OCI-LY1 (cell line): ENCODE measurements around the gene HIPK3.

Experiments
- EZH2 ChIP-seq: fragments of 200-600 bp; sonication (generic), shearing (Covaris generic); IDR thresholded peaks from 2 replicates; pipeline ENCODE4 v1.8.0; 2017; ENCODE audit warnings: borderline replicate concordance, mixed run types, mild to moderate bottlenecking, antibody characterized with exemption, low read length, moderate library complexity, mixed read lengths
- TF ChIP-seq, protein P1 (sequence below): fragments of 200-600 bp; sonication (generic), shearing (Covaris generic); IDR thresholded peaks from 2 replicates; pipeline ENCODE4 v1.5.1; 2017; ENCODE audit warnings: mild to moderate bottlenecking, antibody characterized with exemption, low read length, moderate library complexity, mixed read lengths

- TF ChIP-seq, protein P1, sequence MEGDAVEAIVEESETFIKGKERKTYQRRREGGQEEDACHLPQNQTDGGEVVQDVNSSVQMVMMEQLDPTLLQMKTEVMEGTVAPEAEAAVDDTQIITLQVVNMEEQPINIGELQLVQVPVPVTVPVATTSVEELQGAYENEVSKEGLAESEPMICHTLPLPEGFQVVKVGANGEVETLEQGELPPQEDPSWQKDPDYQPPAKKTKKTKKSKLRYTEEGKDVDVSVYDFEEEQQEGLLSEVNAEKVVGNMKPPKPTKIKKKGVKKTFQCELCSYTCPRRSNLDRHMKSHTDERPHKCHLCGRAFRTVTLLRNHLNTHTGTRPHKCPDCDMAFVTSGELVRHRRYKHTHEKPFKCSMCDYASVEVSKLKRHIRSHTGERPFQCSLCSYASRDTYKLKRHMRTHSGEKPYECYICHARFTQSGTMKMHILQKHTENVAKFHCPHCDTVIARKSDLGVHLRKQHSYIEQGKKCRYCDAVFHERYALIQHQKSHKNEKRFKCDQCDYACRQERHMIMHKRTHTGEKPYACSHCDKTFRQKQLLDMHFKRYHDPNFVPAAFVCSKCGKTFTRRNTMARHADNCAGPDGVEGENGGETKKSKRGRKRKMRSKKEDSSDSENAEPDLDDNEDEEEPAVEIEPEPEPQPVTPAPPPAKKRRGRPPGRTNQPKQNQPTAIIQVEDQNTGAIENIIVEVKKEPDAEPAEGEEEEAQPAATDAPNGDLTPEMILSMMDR, result no peak
- TF ChIP-seq EZH2, result no peak
Measured at GRCh38 chr11:33324302-33324985, 67.3 kb downstream of the HIPK3 start.
